ENCODE data around the gene SPTBN4.

DNA sequence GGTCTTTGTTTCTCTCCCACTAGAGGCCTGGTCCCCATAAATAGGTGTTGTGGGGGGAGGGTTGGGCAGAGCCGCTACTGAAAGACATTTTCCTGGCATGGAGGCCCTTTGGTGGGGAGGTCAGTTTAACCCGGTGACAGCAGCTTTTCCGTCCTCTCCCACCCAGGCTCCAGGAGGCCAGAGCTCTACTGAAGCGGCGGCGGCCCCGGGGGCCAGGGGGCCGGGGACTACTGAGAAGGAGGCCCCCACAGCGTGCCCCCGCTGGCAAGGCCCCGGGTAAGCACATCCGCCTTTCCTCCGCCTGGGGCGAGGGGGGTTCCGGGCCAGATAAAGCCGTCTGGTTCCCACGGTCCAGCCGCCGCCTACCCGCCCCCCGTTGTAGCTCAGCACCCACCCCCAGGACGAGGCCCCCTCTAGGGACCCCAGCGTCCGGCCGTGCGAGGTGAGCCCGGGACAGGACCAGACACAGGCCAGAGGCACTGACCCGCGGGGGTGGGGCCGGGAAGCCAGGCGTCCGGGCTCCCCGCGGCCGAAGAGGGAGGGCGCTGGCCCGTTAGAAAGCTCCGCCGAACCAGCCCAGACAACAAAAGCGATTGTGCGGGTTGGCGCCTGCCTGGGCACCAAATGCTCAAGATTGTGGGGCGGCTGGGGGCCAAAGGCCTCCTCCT is 133.2 kb downstream of the SPTBN4 start:
- TF ChIP-seq, protein P1, sequence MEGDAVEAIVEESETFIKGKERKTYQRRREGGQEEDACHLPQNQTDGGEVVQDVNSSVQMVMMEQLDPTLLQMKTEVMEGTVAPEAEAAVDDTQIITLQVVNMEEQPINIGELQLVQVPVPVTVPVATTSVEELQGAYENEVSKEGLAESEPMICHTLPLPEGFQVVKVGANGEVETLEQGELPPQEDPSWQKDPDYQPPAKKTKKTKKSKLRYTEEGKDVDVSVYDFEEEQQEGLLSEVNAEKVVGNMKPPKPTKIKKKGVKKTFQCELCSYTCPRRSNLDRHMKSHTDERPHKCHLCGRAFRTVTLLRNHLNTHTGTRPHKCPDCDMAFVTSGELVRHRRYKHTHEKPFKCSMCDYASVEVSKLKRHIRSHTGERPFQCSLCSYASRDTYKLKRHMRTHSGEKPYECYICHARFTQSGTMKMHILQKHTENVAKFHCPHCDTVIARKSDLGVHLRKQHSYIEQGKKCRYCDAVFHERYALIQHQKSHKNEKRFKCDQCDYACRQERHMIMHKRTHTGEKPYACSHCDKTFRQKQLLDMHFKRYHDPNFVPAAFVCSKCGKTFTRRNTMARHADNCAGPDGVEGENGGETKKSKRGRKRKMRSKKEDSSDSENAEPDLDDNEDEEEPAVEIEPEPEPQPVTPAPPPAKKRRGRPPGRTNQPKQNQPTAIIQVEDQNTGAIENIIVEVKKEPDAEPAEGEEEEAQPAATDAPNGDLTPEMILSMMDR (IDR thresholded peaks at IDR 0.05 in 8 of 11, conservative IDR thresholded peaks at IDR 0.05 in 3 of 11) = no peak
- TF ChIP-seq POLR2A (IDR thresholded peaks at IDR 0.05) = no peak
- peak in 1 of 3 donors; percentile 20 for TF ChIP-seq POLR2AphosphoS5 (IDR thresholded peaks at IDR 0.05)
